Neuron (in vitro differentiated cells): ENCODE measurements around the gene ARHGEF25.
"Not testable (repeated sequence)": the region's sequence is repeated elsewhere in the genome, so short reads cannot be mapped to it uniquely, and the experiment has no call there.

Experiments
- H2AFZ ChIP-seq: one replicate; pipeline ENCODE4 v1.6.1; 2013; ENCODE audit warnings: low read depth, mild to moderate bottlenecking, inconsistent platforms, low read length, moderate library complexity
- H3K27me3 ChIP-seq: one replicate; pipeline ENCODE4 v1.6.1; 2013; ENCODE audit warnings: low read length; ENCODE audit not compliant: insufficient read depth
- H3K36me3 ChIP-seq: one replicate; pipeline ENCODE4 v1.6.1; 2013; ENCODE audit warnings: low read length; ENCODE audit not compliant: insufficient read depth
- H3K4me1 ChIP-seq: one replicate; pipeline ENCODE4 v1.6.1; 2013; ENCODE audit warnings: low read length; ENCODE audit not compliant: insufficient read depth
- H3K4me3 ChIP-seq: 2 replicates; pipeline ENCODE4 v1.5.1; 2013; ENCODE audit warnings: mild to moderate bottlenecking, low read length, moderate library complexity
- H3K9me3 ChIP-seq: one replicate; pipeline ENCODE4 v1.6.1; 2013; ENCODE audit warnings: low read length

The ARHGEF25 gene

GRCh38 chr12:57616383-57617101 lies 5.3 kb downstream of the ARHGEF25 start:
- Histone ChIP-seq H2AFZ (no peak overlapping the region), H3K4me1 (peaks cover 6% of the 10 kb centered on the region), H3K4me3 (no peak overlapping the region), H3K36me3 (peaks cover 43% of the 10 kb centered on the region), H3K27me3 (no peaks in the 10 kb centered on the region), H3K9me3 (peaks cover 2% of the 10 kb centered on the region)

DNA sequence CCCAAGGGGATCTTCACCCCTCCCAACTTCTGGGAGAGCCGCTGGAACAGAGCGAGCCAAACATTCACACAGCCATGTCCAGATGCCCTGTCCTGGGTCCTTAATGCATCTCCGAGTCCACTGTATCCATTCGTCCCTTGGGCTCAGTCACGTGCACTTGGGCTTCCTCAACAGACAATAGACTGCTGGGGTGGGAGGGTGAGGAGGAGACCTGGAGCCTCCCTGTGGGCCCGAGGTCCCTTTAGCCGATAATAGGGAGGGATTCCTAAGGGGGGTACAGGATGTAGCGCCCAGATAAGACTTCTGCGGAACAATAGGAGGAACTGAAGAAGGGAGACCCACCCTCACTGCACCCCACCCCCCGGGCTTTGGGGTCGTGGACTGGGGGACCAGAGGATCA lies 6.7 kb downstream of the ARHGEF25 start:
- H3K36me3 ChIP-seq, result peaks cover 43% of the 10 kb centered on the region
- H3K4me3 ChIP-seq, result no peak overlapping the region
- H2AFZ ChIP-seq, result no peak overlapping the region
- H3K4me1 ChIP-seq, result no peaks in the 10 kb centered on the region
- H3K27me3 ChIP-seq, result no peaks in the 10 kb centered on the region
- H3K9me3 ChIP-seq, result peaks cover 2% of the 10 kb centered on the region

DNA sequence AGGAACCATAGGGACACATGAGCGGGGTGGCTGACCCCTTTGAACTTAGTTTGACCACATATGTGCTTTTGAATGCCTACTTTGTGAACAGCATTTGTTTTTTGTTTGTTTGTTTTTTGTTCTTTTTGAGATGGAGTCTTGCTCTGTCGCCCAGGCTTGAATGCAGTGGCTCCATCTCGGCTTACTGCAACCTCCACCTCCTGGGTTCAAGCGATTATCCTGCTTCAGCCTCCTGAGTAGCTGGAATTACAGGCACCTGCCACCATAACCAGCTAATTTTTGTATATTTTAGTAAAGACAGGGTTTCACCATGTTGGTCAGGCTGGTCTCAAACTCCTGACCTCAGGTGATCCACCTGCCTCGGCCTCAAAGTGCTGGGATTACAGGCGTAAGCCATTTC lies 7.2 kb downstream of the ARHGEF25 start:
- H3K36me3 ChIP-seq, result peaks cover 38% of the 10 kb centered on the region
- H2AFZ ChIP-seq, H3K4me3 ChIP-seq, H3K27me3 ChIP-seq, H3K9me3 ChIP-seq, H3K4me1 ChIP-seq: not testable (repeated sequence)

DNA sequence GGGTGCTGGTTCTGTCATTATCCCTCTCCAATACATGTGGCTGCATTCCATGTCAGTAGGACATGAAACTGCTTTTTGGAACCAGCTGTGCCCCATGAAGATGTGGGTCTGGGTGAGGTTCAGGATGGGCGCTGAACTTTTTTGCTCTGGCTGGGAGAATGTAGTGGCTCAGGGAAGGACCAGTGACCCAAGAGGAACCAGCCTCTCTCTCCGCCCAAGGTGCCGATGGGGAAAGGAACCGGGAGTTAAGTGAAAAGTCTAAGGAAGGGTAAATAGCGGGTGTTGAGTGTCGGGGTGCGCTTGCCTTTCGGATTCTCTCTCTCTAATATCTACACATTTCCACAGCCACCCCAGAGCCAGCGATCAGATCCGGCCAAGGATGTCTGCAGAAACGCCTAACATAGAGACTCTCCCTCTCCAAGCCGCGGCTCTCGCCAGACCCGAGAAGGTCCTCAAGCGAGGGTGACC lies 7.8 kb downstream of the ARHGEF25 start:
- H2AFZ ChIP-seq, result no peak overlapping the region
- H3K9me3 ChIP-seq, result peaks cover 2% of the 10 kb centered on the region
- peaks cover 32% of the 10 kb centered on the region for H3K36me3 ChIP-seq
- no peaks in the 10 kb centered on the region for H3K4me1 ChIP-seq
- no peaks in the 10 kb centered on the region for H3K27me3 ChIP-seq
- H3K4me3 ChIP-seq, result no peak overlapping the region

DNA sequence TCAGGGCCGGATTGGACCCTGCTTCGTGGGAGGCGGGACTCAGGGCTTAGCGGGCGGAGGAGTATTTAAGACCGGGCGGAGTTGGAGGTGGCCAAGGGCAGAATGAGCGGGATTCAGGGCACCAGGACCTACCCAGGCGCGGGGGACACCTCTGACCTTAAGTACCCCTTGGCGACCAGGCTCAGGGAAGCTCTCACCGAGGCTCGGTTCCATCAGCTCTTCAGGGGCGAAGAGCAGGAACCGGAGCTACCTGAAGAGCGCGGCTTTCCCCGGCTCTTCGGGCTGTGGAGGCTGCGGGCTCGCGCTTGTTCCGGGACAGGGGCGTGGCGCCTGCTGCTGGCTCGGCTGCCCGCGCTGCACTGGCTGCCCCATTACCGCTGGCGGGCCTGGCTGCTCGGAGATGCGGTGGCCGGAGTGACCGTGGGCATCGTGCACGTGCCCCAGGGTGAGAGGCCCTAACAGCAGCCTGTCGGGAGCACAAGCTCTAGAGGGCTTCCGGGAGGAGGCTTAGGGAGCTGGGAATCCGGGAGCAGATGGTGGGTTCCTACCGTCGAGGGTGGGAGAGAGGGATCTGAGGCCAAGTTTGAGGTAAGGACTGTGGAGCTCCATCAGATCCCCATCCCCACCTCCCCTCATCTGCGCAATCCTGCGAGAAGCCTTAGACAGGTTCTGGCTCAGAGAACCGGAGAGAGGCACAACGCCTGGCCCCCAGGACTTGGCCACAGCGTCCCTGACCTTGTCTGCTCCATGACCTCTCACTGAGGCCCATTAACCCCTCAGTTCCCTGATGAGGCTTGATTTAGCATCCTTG lies 8.4 kb downstream of the ARHGEF25 start:
- H3K36me3 ChIP-seq, result peaks cover 28% of the 10 kb centered on the region
- H3K27me3 ChIP-seq, result no peaks in the 10 kb centered on the region
- no peak overlapping the region for H2AFZ ChIP-seq
- H3K4me3 ChIP-seq, result no peak overlapping the region
- peaks cover 2% of the 10 kb centered on the region for H3K9me3 ChIP-seq
- no peaks in the 10 kb centered on the region for H3K4me1 ChIP-seq

- no peak overlapping the region for H2AFZ ChIP-seq
- H3K36me3 ChIP-seq, result peaks cover 27% of the 10 kb centered on the region
- H3K4me1 ChIP-seq, result no peaks in the 10 kb centered on the region
- no peaks in the 10 kb centered on the region for H3K27me3 ChIP-seq
- H3K9me3 ChIP-seq, result peaks cover under 1% of the 10 kb centered on the region
- no peak overlapping the region for H3K4me3 ChIP-seq
These were observed 9.2 kb downstream of the ARHGEF25 start for GRCh38 chr12:57620245-57620935.

DNA sequence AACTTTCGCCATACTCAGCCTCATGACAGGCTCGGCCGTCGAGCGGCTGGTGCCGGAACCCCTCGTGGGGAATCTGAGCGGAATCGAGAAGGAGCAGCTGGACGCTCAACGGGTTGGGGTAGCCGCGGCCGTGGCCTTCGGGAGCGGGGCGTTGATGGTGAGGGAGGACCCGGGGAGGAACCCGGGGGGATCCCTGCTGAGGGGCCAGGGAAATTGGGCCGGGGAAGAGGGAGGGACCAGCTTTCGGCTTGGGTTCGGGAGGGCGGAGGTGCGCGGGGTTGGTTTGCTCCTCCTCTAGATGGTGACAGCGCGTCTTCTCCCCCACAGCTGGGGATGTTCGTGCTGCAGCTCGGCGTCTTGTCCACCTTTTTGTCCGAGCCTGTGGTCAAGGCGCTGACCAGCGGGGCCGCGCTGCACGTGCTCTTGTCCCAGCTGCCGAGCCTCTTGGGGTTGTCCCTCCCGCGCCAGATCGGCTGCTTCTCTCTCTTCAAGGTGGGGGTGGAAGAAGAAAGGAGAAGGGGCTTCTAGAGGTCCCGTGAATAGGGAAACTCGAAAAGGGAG lies 9.8 kb downstream of the ARHGEF25 start:
- no peaks in the 10 kb centered on the region for H3K9me3 ChIP-seq
- H2AFZ ChIP-seq, result no peak overlapping the region
- H3K4me3 ChIP-seq, result no peak overlapping the region
- no peaks in the 10 kb centered on the region for H3K27me3 ChIP-seq
- peaks cover 22% of the 10 kb centered on the region for H3K36me3 ChIP-seq
- H3K4me1 ChIP-seq, result no peaks in the 10 kb centered on the region

DNA sequence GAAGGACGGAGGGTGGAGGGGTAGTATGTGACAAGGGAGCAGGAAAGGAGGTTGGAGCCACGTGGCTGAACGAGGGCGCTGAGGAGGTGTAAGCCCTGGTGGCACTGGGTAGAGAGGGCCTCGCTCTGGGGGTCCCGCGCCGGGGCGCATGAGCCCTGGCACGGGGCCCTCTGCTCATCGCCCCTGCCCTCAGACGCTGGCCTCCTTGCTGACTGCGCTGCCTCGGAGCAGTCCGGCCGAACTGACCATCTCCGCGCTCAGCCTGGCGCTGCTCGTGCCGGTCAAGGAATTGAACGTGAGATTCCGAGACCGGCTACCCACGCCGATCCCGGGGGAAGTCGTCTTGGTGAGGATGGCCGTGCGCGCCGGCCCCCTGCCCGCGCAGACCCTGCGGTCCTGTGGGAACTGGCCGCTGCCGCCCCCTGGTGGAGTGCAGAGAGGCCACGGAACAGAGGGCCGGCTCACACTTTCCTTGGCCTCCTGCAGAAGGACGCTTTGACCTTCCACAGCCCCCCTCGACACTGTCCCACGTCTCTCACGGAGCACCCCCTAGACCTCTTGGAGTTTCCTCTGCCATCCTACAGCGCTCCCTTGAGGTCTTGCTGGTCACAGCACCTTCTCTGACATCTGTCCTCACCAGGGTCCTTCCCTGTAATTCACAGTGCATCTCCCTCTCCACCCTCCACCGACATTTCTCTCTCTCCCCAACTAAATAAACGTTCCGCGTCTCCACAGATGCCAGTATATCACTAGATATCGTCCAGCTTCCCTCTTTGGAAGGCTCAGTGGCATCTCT lies 10.5 kb downstream of the ARHGEF25 start:
- no peaks in the 10 kb centered on the region for H3K27me3 ChIP-seq
- H3K36me3 ChIP-seq, result peaks cover 22% of the 10 kb centered on the region
- no peaks in the 10 kb centered on the region for H3K9me3 ChIP-seq
- H3K4me1 ChIP-seq, result no peaks in the 10 kb centered on the region
- no peak overlapping the region for H2AFZ ChIP-seq
- H3K4me3 ChIP-seq, result no peak overlapping the region

- no peaks in the 10 kb centered on the region for H3K27me3 ChIP-seq
- H3K4me1 ChIP-seq, result no peaks in the 10 kb centered on the region
- no peaks in the 10 kb centered on the region for H3K9me3 ChIP-seq
- no peak overlapping the region for H3K4me3 ChIP-seq
- H2AFZ ChIP-seq, result no peak overlapping the region
- peaks cover 19% of the 10 kb centered on the region for H3K36me3 ChIP-seq
These were observed 11.3 kb downstream of the ARHGEF25 start for GRCh38 chr12:57622293-57623245.

GRCh38 chr12:57623385-57623784 lies 12.2 kb downstream of the ARHGEF25 start:
- H3K36me3 ChIP-seq, result peaks cover 22% of the 10 kb centered on the region
- no peaks in the 10 kb centered on the region for H3K4me1 ChIP-seq
- H3K27me3 ChIP-seq, result no peaks in the 10 kb centered on the region
- H2AFZ ChIP-seq, result no peak overlapping the region
- H3K9me3 ChIP-seq, result no peaks in the 10 kb centered on the region
- H3K4me3 ChIP-seq, result no peak overlapping the region

GRCh38 chr12:57623811-57624390 lies 12.7 kb downstream of the ARHGEF25 start:
- no peaks in the 10 kb centered on the region for H3K27me3 ChIP-seq
- H3K4me3 ChIP-seq, result no peak overlapping the region
- H2AFZ ChIP-seq, result no peak overlapping the region
- peaks cover 27% of the 10 kb centered on the region for H3K36me3 ChIP-seq
- no peaks in the 10 kb centered on the region for H3K4me1 ChIP-seq
- no peaks in the 10 kb centered on the region for H3K9me3 ChIP-seq
